HepG2 (cell line): ENCODE results near the gene UTS2R. TPM values are rescaled to one million over a fixed set of nuclear protein-coding genes. Genes with fewer than 3 reads are reported as not detected.

Experiments
- ATAC-seq: fragments of 200-7000 bp; cut with Tn5 transposase; 3 replicates; pipeline ENCODE4 v1.9.1; 2020; ENCODE audit warnings: mild to moderate bottlenecking, moderate library complexity
- BruUV-seq: library from RNA; stranded (reverse); fragments of 400-500 nt; replicated peaks from 2 replicates; lab custom pipeline; 2021; lab: Mats Ljungman, UMichigan
- CTCF ChIA-PET: fragments of 300-600 bp; formaldehyde crosslinking; extraction: SDS; loops from one replicate; lab custom pipeline; 2021; ENCODE audit warnings: low total read pairs, inconsistent platforms, low intra/inter-chr PET ratio; lab: Yijun Ruan, JAX
- POLR2A ChIA-PET: fragments of 350-600 bp; sonication (Branson Sonifier 250); formaldehyde crosslinking; loops from one replicate; lab custom pipeline; 2020; ENCODE audit warnings: antibody characterized with exemption, inconsistent platforms; lab: Yijun Ruan, JAX
- DNase-seq: peaks from one replicate; pipeline ENCODE4 v3.0.0-alpha.2; 2015; ENCODE audit warnings: low spot score
- FAIRE-seq: peaks from 3 replicates; lab custom pipeline; 2011; peaks lifted over from hg19 to GRCh38; lab: Jason Lieb, UNC
- H2AFZ ChIP-seq: one replicate; pipeline ENCODE4 v1.6.1; 2011; ENCODE audit warnings: low read length, inconsistent platforms
- H3K27ac ChIP-seq: fragments of 300-600 bp; 3 replicates; pipeline ENCODE4 v1.8.0; 2011; ENCODE audit warnings: mixed run types, mild to moderate bottlenecking, mixed read lengths, low read length, inconsistent platforms; ENCODE audit not compliant: insufficient read depth; ENCODE audit errors: extremely low read length
- H3K27me3 ChIP-seq, 2 experiments: fragments of 200-600 bp in 1 of 2; 2 replicates in 1 of 2; 3 replicates in 1 of 2; pipeline versions ENCODE4 v1.6.0 to v1.8.0; 2011; ENCODE audit warnings: low read length in 2 of 2, mild to moderate bottlenecking in 2 of 2, moderate library complexity in 2 of 2, inconsistent platforms in 1 of 2; ENCODE audit not compliant: insufficient read depth in 2 of 2, control insufficient read depth in 1 of 2
- H3K36me3 ChIP-seq, 2 experiments: fragments of 200-600 bp in 1 of 2; replicated peaks in 1 of 2; 2 replicates in 1 of 2; 3 replicates in 1 of 2; pipeline versions ENCODE4 v1.5.1 to v1.8.0; 2011; ENCODE audit warnings: low read length in 2 of 2, inconsistent platforms in 1 of 2; ENCODE audit not compliant: insufficient read depth in 2 of 2, control insufficient read depth in 1 of 2
- H3K4me1 ChIP-seq: 2 replicates; pipeline ENCODE4 v1.5.1; 2012; ENCODE audit warnings: low read length, inconsistent platforms; ENCODE audit not compliant: insufficient read depth
- H3K4me2 ChIP-seq: 2 replicates; pipeline ENCODE4 v1.6.0; 2011; ENCODE audit warnings: low read depth, low read length, inconsistent platforms
- H3K4me3 ChIP-seq, 3 experiments: fragments of 200-600 bp in 1 of 3; sonication (generic), shearing (Covaris generic) in 1 of 3; replicated peaks in 1 of 3; 2 replicates each; pipeline ENCODE4 v1.5.1; 2011 to 2016; ENCODE audit warnings: low read length in 3 of 3, inconsistent platforms in 2 of 3, low read depth in 2 of 3, mild to moderate bottlenecking in 2 of 3, control low read depth in 1 of 3, mixed read lengths in 1 of 3; ENCODE audit not compliant: insufficient read depth in 1 of 3
- H3K79me2 ChIP-seq: one replicate; pipeline ENCODE4 v1.6.1; 2011; ENCODE audit warnings: low read length, inconsistent platforms; ENCODE audit not compliant: insufficient read depth
- H3K9ac ChIP-seq: 2 replicates; pipeline ENCODE4 v1.6.0; 2011; ENCODE audit warnings: mild to moderate bottlenecking, low read depth, low read length, inconsistent platforms; ENCODE audit not compliant: insufficient read depth
- H3K9me3 ChIP-seq: 2 replicates; pipeline ENCODE4 v1.5.1; 2012; ENCODE audit warnings: mild to moderate bottlenecking, low read length
- H4K20me1 ChIP-seq: 2 replicates; pipeline ENCODE4 v1.6.0; 2011; ENCODE audit warnings: inconsistent platforms, mild to moderate bottlenecking, low read length, moderate library complexity; ENCODE audit not compliant: insufficient read depth
- CSRNP1 ChIP-seq: sonication (generic); formaldehyde crosslinking; IDR thresholded peaks from 2 replicates; pipeline ENCODE4 v1.8.1; 2023; ENCODE audit warnings: mild to moderate bottlenecking, missing genetic modification reagents
- DNMT3B ChIP-seq: conservative IDR thresholded peaks from 2 replicates; pipeline ENCODE4 v1.6.1; 2016; ENCODE audit warnings: missing biosample characterization, control low read depth
- HES4 ChIP-seq: sonication (generic); formaldehyde crosslinking; IDR thresholded peaks from 2 replicates; pipeline ENCODE4 v1.9.0; 2021; ENCODE audit warnings: mild to moderate bottlenecking, missing genetic modification reagents, borderline replicate concordance
- JUND ChIP-seq: sonication (generic); formaldehyde crosslinking; IDR thresholded peaks from 2 replicates; pipeline ENCODE4 v1.8.0; 2022; ENCODE audit warnings: mild to moderate bottlenecking, missing genetic modification reagents
- U2AF2 ChIP-seq: fragments of 200-400 bp; formaldehyde crosslinking; IDR thresholded peaks from 2 replicates; pipeline ENCODE4 v1.6.1; 2017; ENCODE audit warnings: low read depth, mild to moderate bottlenecking, low read length
- YY1 ChIP-seq: IDR thresholded peaks from 2 replicates; pipeline ENCODE4 v1.6.1; 2011; ENCODE audit warnings: low read length, low read depth, moderate library complexity, mild to moderate bottlenecking; ENCODE audit not compliant: insufficient read depth, insufficient replicate concordance
- ZBTB33 ChIP-seq: sonication (generic); formaldehyde crosslinking; IDR thresholded peaks from 2 replicates; pipeline ENCODE4 v1.4.0; 2020; ENCODE audit warnings: missing genetic modification reagents
- ZFX ChIP-seq: sonication (generic); formaldehyde crosslinking; IDR thresholded peaks from 2 replicates; pipeline ENCODE4 v1.4.0; 2020; ENCODE audit warnings: mild to moderate bottlenecking, low read depth, missing genetic modification reagents, moderate library complexity
- ZNF552 ChIP-seq: sonication (generic); formaldehyde crosslinking; IDR thresholded peaks from 2 replicates; pipeline ENCODE4 v1.9.0; 2022; ENCODE audit warnings: missing genetic modification reagents, mild to moderate bottlenecking, borderline replicate concordance
- ZSCAN31 ChIP-seq: sonication (generic); formaldehyde crosslinking; IDR thresholded peaks from 2 replicates; pipeline ENCODE4 v1.5.0; 2020; ENCODE audit warnings: low read depth, mild to moderate bottlenecking, missing genetic modification reagents
- WGBS: methylation state at CpG from one replicate; pipeline ENCODE4 v1.1.6; 2017; ENCODE audit warnings: low lambda C conversion rate; 5-methylcytosine and 5-hydroxymethylcytosine counted together
- in situ Hi-C: cut with HindIII; loops from 2 replicates; pipeline ENCODE4 v1.10.0; 2017; ENCODE audit warnings: low pct_unique_long_range_greater_than_20kb; ENCODE audit not compliant: extremely low pct_ligation_motif_present
- intact Hi-C: fragments of 100-400 bp; cut with micrococcal nuclease; formaldehyde crosslinking; loops from one replicate; pipeline ENCODE4 v1.10.0; 2022; ENCODE audit not compliant: unreplicated experiment
- polyA plus RNA-seq, 8 experiments: library from polyadenylated mRNA; depleted of rRNA in 3 of 8; stranded (reverse) in 7 of 8; unstranded in 1 of 8; fragments of >200 nt; fragmentation: Illumina TruSeq in 4 of 8; extraction: Trizol in 4 of 8; gene quantifications; 2 replicates each; pipeline versions ENCODE4 v1.2.1 to v1.2.3, GENCODE V29; 2011 to 2016; ENCODE audit warnings: low read depth in 4 of 8, missing spikeins in 1 of 8, mixed read lengths in 1 of 8; ENCODE audit not compliant: insufficient read depth in 1 of 8
- total RNA-seq, 5 experiments: library from RNA; depleted of rRNA; stranded (reverse); fragments of >200 nt; fragmentation: Illumina TruSeq; extraction: Trizol; gene quantifications; 2 replicates each; pipeline ENCODE4 v1.2.3, GENCODE V29; 2016; ENCODE audit warnings: low read depth in 1 of 5
- TF ChIP-seq, protein P1 (sequence below): sonication (generic); formaldehyde crosslinking; IDR thresholded peaks from 2 replicates; pipeline ENCODE4 v1.5.1; 2020; ENCODE audit warnings: mild to moderate bottlenecking, missing genetic modification reagents, moderate library complexity
- TF ChIP-seq, protein P2 (sequence below): sonication (generic); formaldehyde crosslinking; IDR thresholded peaks from 2 replicates; pipeline ENCODE4 v1.8.0; 2022; ENCODE audit warnings: mild to moderate bottlenecking, missing genetic modification reagents; ENCODE audit not compliant: insufficient replicate concordance

Gene UTS2R
- total and polyA plus RNA-seq, 2 of the 13 experiments (the other 11 are each of a cell fraction or from before 2014, with no cell fraction given): 0.13 to 0.15 TPM

DNA sequence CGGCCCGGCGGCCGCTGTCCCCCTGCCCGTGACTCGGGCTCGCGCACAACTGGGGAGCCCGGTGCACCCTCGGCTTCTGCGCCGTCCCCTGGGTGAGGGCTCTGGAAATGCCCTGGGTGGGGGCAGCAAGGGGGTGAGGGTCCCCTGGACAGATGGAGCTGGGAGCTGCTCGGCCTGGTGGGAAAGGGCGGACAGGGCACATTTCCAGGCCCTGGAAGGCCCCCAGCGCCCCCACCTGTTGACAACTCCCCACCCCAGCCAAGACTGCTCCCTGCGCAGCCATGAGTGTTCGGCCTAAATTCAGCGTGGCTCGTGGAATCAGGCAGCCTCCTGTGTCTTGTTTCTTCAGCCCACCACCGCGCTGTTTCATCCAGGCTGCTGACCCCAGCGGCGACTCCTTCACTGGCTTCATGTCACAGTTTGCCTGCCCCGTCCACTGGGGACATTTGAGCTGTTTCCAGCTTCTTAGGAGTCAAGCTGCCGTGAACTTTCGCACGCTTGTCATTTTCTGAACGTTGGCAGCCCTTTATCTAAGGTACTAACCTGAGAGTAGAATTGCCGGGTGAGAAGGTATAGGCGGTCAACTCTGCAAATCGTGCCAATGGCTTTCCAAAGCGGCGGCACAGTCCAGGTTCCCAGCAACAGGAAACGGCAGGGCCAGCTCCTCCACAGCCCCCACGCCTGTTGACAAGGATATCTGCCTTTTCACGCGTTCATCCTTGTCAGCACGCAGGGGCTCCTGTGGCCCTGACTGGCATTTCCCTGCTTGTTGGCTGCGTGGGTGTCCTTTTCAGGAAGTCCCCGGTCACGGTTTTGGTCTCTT lies 895 bp downstream of the UTS2R start:
- Histone ChIP-seq H3K9me3 (no peaks in the 10 kb centered on the region), H2AFZ (no peak overlapping the region), H3K79me2 (no peaks in the 10 kb centered on the region), H3K4me3 (no peak overlapping the region), H4K20me1 (no peaks in the 10 kb centered on the region), H3K4me2 (0 out of 2 replicates have a peak overlapping the region, but pooled peaks have one; percentile 1), H3K27me3 (no peaks in the 10 kb centered on the region), H3K4me1 (peaks cover 71% of the 10 kb centered on the region), H3K36me3 (no peaks in the 10 kb centered on the region), H3K27ac (no peak overlapping the region), H3K9ac (no peak overlapping the region)
- ChIA-PET CTCF (interaction anchor here (1.2 kb wide), 1 partner anchor 21 kb away, joined by 3 read pairs; no protein-coding TSS in a partner anchor), POLR2A (interaction anchor here (1.4 to 1.5 kb wide), 3 partner anchors 12 to 131 kb away, joined by 3 to 4 read pairs (median 3); no protein-coding TSS in a partner anchor)
- ATAC-seq: no peak
- intact Hi-C loops (no loop called here), in situ Hi-C loops (no loop called here)
- FAIRE-seq: no peak
- no TSS peak for BruUV-seq
- WGBS: 68% methylated on average over 39 of the region's 41 CpGs
- DNase-seq: no peak
- TF ChIP-seq ZFX (CRISPR knock-in tag) (no peak), HES4 (CRISPR knock-in tag) (no peak), ZBTB33 (CRISPR knock-in tag) (peak; percentile 51; the same call in 1 of the 2 replicates), DNMT3B (CRISPR knock-in tag) (no peak), JUND (no peak), YY1 (no peak), U2AF2 (no peak), ZSCAN31 (CRISPR knock-in tag) (0 out of 2 replicates have a peak, but pooled peaks have one; percentile 39), ZNF552 (CRISPR knock-in tag) (peak; percentile 60; the same call in 1 of the 2 replicates), CSRNP1 (CRISPR knock-in tag) (no peak)
- TF ChIP-seq, protein P1, sequence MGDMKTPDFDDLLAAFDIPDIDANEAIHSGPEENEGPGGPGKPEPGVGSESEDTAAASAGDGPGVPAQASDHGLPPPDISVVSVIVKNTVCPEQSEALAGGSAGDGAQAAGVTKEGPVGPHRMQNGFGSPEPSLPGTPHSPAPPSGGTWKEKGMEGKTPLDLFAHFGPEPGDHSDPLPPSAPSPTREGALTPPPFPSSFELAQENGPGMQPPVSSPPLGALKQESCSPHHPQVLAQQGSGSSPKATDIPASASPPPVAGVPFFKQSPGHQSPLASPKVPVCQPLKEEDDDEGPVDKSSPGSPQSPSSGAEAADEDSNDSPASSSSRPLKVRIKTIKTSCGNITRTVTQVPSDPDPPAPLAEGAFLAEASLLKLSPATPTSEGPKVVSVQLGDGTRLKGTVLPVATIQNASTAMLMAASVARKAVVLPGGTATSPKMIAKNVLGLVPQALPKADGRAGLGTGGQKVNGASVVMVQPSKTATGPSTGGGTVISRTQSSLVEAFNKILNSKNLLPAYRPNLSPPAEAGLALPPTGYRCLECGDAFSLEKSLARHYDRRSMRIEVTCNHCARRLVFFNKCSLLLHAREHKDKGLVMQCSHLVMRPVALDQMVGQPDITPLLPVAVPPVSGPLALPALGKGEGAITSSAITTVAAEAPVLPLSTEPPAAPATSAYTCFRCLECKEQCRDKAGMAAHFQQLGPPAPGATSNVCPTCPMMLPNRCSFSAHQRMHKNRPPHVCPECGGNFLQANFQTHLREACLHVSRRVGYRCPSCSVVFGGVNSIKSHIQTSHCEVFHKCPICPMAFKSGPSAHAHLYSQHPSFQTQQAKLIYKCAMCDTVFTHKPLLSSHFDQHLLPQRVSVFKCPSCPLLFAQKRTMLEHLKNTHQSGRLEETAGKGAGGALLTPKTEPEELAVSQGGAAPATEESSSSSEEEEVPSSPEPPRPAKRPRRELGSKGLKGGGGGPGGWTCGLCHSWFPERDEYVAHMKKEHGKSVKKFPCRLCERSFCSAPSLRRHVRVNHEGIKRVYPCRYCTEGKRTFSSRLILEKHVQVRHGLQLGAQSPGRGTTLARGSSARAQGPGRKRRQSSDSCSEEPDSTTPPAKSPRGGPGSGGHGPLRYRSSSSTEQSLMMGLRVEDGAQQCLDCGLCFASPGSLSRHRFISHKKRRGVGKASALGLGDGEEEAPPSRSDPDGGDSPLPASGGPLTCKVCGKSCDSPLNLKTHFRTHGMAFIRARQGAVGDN (CRISPR knock-in tag): peak; percentile 36; the same call in 1 of the 2 replicates
- TF ChIP-seq, protein P2, sequence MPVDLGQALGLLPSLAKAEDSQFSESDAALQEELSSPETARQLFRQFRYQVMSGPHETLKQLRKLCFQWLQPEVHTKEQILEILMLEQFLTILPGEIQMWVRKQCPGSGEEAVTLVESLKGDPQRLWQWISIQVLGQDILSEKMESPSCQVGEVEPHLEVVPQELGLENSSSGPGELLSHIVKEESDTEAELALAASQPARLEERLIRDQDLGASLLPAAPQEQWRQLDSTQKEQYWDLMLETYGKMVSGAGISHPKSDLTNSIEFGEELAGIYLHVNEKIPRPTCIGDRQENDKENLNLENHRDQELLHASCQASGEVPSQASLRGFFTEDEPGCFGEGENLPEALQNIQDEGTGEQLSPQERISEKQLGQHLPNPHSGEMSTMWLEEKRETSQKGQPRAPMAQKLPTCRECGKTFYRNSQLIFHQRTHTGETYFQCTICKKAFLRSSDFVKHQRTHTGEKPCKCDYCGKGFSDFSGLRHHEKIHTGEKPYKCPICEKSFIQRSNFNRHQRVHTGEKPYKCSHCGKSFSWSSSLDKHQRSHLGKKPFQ (CRISPR knock-in tag): no peak
